Suprapubic skin (tissue), 4 donors: ENCODE results near the gene TARBP1.

Experiments used
- CTCF ChIP-seq, 2 donors: fragments of 200-600 bp in 1 of 2; fragments of 450-650 bp in 1 of 2; sonication (generic) in 1 of 2; IDR thresholded peaks; one replicate each; pipeline ENCODE4 v1.5.1; 2016 to 2019; ENCODE audit warnings: antibody characterized with exemption in 2 of 2, mild to moderate bottlenecking in 1 of 2, moderate library complexity in 1 of 2
- EP300 ChIP-seq: sonication (generic); formaldehyde crosslinking; IDR thresholded peaks from one replicate; pipeline ENCODE4 v1.6.1; 2017; ENCODE audit warnings: antibody characterized with exemption
- POLR2A ChIP-seq, 2 donors: fragments of 450-650 bp; IDR thresholded peaks; one replicate each; pipeline ENCODE4 v1.6.1; 2017; ENCODE audit warnings: antibody characterized with exemption in 2 of 2, mild to moderate bottlenecking in 2 of 2, moderate library complexity in 2 of 2
- POLR2AphosphoS5 ChIP-seq, 3 donors: sonication (generic); formaldehyde crosslinking; IDR thresholded peaks; one replicate each; pipeline ENCODE4 v1.6.1; 2017; ENCODE audit warnings: antibody characterized with exemption in 3 of 3

- no peak for TF ChIP-seq POLR2A (IDR thresholded peaks at IDR 0.05)
- TF ChIP-seq CTCF (IDR thresholded peaks at IDR 0.05), result no peak
- TF ChIP-seq POLR2AphosphoS5 (IDR thresholded peaks at IDR 0.05), result no peak
- TF ChIP-seq EP300, result no peak
Observed at GRCh38 chr1:234357831-234358230, 121.1 kb downstream of the TARBP1 start.
